ENCODE data around the gene SSTR5. TPM values are rescaled to one million over a fixed set of nuclear protein-coding genes. Genes with fewer than 3 reads are reported as not detected.
"Not testable (repeated sequence)": the region's sequence is repeated elsewhere in the genome, so short reads cannot be mapped to it uniquely, and the experiment has no call there.

SSTR5 gene
- total RNA-seq: not detected

DNA sequence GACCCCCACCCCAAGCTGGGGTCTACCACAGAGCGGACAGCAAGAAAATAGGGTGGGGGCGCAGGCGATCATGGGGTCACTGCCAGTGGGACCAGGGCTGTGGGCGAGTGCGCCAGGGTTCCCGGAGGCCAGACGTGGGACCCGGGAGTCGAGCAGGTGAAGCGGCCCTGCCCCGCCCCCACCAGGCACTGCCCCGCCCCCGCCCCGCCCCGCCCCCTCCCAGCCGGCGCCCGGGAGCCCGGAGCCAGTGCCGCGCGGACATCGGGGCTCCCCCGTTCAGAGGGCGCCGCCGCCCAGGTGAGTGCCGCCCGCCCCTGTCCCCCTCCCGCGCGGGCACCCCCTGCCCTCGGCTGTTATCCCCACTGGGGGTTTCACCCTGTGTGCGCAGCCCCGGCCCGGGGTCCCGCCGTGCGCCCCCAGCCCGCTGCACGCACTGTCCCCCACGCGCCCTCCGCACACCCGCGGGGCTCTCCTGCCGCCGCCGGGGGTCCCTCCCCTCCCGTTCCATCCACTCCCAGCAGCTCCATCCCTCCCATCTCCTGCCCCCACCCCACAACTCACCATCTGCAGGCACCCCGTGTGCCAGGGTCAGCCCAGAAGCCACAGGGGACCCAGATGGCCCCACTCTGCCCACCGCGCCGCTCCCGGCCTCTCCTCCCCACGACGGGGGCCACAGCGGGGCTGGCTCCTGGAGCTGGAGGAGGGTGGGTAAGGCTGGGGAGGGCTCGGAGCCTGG is at the start of gene SSTR5:
Gene SSTR5, plus strand, starts transcription at position 222 of the 736 bp plus-strand sequence. CDS start 6,122 bp downstream, outside the sequence.
- Histone ChIP-seq H3K27me3 (peaks cover 24% of the 10 kb centered on the region), H3K27ac (no peak within 1 kb of the TSS)

DNA sequence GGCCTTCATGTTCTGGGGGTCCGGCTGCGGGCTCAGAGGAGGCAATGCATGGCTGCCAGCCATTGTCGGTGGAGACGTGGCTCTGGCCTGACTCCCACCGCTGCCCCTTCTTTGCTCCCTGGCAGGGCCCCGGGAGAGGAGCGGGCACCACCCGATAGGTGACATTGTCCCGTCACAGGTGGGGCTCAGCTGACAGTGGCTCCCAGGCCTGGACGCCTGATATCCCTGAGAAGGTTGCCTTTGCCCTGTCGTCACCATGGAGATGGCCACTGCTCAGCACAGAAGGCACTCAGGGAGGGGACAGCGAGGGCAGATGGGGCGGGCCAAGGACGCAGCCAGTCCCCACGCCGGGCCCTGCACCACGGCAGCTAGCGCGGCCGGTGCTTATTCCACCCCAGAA is 48.4 kb upstream of the SSTR5 start:
- H3K4me3 ChIP-seq: no peak overlapping the region
- H3K9me3 ChIP-seq: no peaks in the 10 kb centered on the region
- intact Hi-C loops (cut with DNase I): no loop called here
- no peaks in the 10 kb centered on the region for H3K36me3 ChIP-seq
- H3K27ac ChIP-seq: no peak overlapping the region
- no peaks in the 10 kb centered on the region for H3K27me3 ChIP-seq
- H3K4me1 ChIP-seq: no peaks in the 10 kb centered on the region
- TF ChIP-seq, protein P1, sequence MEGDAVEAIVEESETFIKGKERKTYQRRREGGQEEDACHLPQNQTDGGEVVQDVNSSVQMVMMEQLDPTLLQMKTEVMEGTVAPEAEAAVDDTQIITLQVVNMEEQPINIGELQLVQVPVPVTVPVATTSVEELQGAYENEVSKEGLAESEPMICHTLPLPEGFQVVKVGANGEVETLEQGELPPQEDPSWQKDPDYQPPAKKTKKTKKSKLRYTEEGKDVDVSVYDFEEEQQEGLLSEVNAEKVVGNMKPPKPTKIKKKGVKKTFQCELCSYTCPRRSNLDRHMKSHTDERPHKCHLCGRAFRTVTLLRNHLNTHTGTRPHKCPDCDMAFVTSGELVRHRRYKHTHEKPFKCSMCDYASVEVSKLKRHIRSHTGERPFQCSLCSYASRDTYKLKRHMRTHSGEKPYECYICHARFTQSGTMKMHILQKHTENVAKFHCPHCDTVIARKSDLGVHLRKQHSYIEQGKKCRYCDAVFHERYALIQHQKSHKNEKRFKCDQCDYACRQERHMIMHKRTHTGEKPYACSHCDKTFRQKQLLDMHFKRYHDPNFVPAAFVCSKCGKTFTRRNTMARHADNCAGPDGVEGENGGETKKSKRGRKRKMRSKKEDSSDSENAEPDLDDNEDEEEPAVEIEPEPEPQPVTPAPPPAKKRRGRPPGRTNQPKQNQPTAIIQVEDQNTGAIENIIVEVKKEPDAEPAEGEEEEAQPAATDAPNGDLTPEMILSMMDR (IDR thresholded peaks at IDR 0.05): no peak
- no peak for DNase-seq (ENCODE audit: low spot score in 2 of 2)

More for the DNA sequence above, at the start of gene SSTR5:
- no peak within 1 kb of the TSS for H3K4me3 ChIP-seq
- H3K9me3 ChIP-seq: no peaks in the 10 kb centered on the region
- intact Hi-C loops (cut with DNase I): no loop called here
- peaks cover 5 to 18% of the 10 kb centered on the region in 2 donors for H3K4me1 ChIP-seq
- no peaks in the 10 kb centered on the region for H3K36me3 ChIP-seq
- TF ChIP-seq, protein P1 (IDR thresholded peaks at IDR 0.05): no peak
- DNase-seq (ENCODE audit: low spot score in 2 of 2): no peak

DNA sequence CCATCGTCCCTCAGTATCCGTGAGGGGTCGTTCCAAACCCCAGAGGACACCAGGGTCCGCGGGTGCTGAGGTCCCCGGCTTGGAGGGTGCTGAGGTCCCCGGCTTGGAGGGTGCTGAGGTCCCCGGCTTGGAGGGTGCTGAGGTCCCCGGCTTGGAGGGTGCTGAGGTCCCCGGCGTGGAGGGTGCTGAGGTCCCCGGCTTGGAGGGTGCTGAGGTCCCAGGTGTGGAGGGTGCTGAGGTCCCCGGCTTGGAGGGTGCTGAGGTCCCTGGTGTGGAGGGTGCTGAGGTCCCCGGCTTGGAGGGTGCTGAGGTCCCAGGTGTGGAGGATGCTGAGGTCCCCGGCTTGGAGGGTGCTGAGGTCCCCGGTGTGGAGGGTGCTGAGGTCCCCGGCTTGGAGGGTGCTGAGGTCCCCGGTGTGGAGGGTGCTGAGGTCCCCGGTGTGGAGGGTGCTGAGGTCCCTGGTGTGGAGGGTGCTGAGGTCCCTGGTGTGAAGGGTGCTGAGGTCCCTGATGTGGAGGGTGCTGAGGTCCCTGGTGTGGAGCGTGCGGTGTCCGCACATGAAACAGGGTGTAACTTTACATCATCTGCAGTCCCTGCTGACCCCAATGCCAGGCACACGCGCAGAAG is 47.3 kb upstream of the SSTR5 start:
- H3K9me3 ChIP-seq; H3K36me3 ChIP-seq; intact Hi-C loops (cut with DNase I); H3K27me3 ChIP-seq; H3K4me3 ChIP-seq; H3K27ac ChIP-seq; DNase-seq (ENCODE audit: low spot score in 2 of 2); H3K4me1 ChIP-seq: not testable (repeated sequence)

DNA sequence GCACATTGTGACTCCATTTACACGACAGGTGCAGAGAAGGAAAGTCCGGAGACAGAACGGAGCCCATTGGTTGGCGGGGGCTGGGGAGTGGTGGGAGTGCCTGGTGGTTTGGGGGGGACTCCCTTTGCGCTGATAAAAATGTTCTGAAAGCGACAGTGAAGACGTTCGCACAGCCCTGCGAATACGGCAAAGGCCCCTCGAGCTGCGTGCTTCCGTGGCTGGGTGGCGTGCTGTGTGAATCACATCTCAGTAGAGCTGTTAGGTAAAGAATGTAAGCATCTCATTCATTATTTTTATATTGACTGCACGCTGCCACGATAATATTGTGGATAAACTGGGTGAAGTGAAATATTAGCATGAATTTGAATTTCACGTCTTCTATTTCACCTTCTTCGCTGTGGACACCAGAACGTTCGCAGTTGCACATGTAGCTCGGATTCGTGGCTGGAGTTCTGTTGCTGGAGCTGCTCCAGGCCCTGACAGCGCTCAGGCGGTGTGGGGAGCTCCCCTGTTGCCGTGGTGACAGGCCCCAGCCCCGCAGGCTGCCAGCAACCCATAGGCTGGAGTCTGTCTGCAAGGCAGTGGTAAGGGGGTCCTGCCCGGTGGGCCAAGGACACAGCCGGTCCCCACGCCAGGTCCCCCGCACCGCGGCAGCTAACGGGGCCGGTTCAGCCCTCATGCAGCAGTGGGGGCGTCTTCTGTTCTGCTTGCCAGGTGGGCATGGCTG is 46.3 kb upstream of the SSTR5 start:
- TF ChIP-seq, protein P1 (IDR thresholded peaks at IDR 0.05): no peak

DNA sequence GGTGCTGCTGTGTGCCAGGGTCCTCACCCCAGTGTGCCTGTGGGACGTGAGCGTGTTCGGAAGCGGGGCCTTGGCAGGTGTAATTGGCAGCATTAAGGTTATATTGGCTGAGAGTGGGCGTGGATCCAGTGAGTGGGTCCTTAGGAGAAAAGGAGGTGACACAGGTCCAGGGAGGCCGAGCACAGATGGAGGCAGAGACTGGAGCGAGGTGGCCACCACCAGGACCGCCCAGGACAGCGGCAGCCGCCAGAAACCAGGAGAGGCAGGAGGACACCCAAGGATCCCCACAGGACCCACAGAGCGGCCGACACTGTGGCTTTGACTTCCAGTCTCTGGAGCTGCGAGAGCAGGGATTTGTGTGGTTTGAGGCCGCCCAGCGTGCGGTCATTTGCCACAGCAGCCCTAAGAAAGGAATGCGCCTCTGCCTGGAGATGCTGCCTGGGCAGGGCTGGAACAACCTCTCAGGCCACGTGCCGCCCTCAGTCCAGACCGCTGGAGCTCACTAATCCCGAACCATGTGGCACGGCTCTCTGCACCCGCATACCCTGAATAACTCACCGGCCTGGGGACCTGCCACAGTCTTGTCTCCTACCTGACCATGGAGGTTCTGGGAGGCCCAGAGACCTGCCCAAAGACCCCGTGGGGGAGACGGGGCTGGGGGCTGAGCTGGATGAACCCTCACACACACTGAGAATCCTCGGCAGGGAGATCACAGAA is 45.6 kb upstream of the SSTR5 start:
- Histone ChIP-seq H3K27me3 (no peaks in the 10 kb centered on the region), H3K4me3 (no peak overlapping the region), H3K36me3 (no peaks in the 10 kb centered on the region), H3K27ac (no peak overlapping the region), H3K4me1 (no peaks in the 10 kb centered on the region), H3K9me3 (no peaks in the 10 kb centered on the region)
- intact Hi-C loops (cut with DNase I): no loop called here
- TF ChIP-seq, protein P1 (IDR thresholded peaks at IDR 0.05): no peak
- DNase-seq (ENCODE audit: low spot score in 2 of 2): no peak

More for the DNA sequence above, 46.3 kb upstream of the SSTR5 start:
- Histone ChIP-seq H3K27ac (no peak overlapping the region), H3K9me3 (no peaks in the 10 kb centered on the region), H3K4me3 (no peak overlapping the region), H3K4me1 (no peaks in the 10 kb centered on the region), H3K36me3 (no peaks in the 10 kb centered on the region), H3K27me3 (no peaks in the 10 kb centered on the region)
- no peak for DNase-seq (ENCODE audit: low spot score in 2 of 2)
- intact Hi-C loops (cut with DNase I): no loop called here
